MM.1S (cell line): ENCODE data around the gene TENM4.

ENCODE experiments used
- DNase-seq: peaks from one replicate; pipeline ENCODE4 v3.0.0-alpha.2; 2015
- H2AFZ ChIP-seq: fragments of 300-600 bp; sonication (generic); 2 replicates; pipeline ENCODE4 v1.6.0; 2016; ENCODE audit warnings: antibody characterized with exemption, low read length
- H3F3A ChIP-seq: fragments of 300-600 bp; sonication (generic); 2 replicates; pipeline ENCODE4 v1.6.1; 2016; ENCODE audit warnings: mild to moderate bottlenecking, antibody characterized with exemption, low read length, moderate library complexity, mixed read lengths; ENCODE audit not compliant: insufficient read depth
- H3K27ac ChIP-seq: fragments of 300-600 bp; sonication (generic); 2 replicates; pipeline ENCODE4 v1.5.1; 2016; ENCODE audit warnings: mild to moderate bottlenecking, low read length
- H3K27me3 ChIP-seq: fragments of 300-600 bp; sonication (generic); replicated peaks from 2 replicates; pipeline ENCODE4 v1.6.0; 2016; ENCODE audit warnings: low read length; ENCODE audit not compliant: insufficient read depth
- H3K36me3 ChIP-seq: fragments of 300-600 bp; sonication (generic); replicated peaks from 2 replicates; pipeline ENCODE4 v1.6.1; 2016; ENCODE audit warnings: mild to moderate bottlenecking, low read length, mixed read lengths; ENCODE audit not compliant: insufficient read depth
- H3K4me1 ChIP-seq: fragments of 300-600 bp; sonication (generic); 2 replicates; pipeline ENCODE4 v1.6.1; 2016; ENCODE audit warnings: low read length, mixed read lengths
- H3K4me2 ChIP-seq: fragments of 300-600 bp; sonication (generic); 2 replicates; pipeline ENCODE4 v1.6.0; 2016; ENCODE audit warnings: low read depth, low read length
- H3K4me3 ChIP-seq: fragments of 300-600 bp; sonication (generic); 2 replicates; pipeline ENCODE4 v1.5.1; 2016; ENCODE audit warnings: low read length, mixed read lengths
- H3K79me2 ChIP-seq: fragments of 300-600 bp; sonication (generic); 2 replicates; pipeline ENCODE4 v1.6.1; 2016; ENCODE audit warnings: mixed run types, low read length, mixed read lengths
- H3K9ac ChIP-seq: fragments of 300-600 bp; sonication (generic); 2 replicates; pipeline ENCODE4 v1.6.1; 2016; ENCODE audit warnings: low read length, mixed read lengths
- H3K9me2 ChIP-seq: fragments of 300-600 bp; sonication (generic); replicated peaks from 2 replicates; pipeline ENCODE4 v1.6.1; 2016; ENCODE audit warnings: mild to moderate bottlenecking, low read length, mixed read lengths; ENCODE audit not compliant: insufficient read depth
- H3K9me3 ChIP-seq: fragments of 300-600 bp; sonication (generic); replicated peaks from 2 replicates; pipeline ENCODE4 v1.6.1; 2016; ENCODE audit warnings: mild to moderate bottlenecking, low read length, mixed read lengths; ENCODE audit not compliant: insufficient read depth
- H4K20me1 ChIP-seq: fragments of 300-600 bp; sonication (generic); 2 replicates; pipeline ENCODE4 v1.6.1; 2016; ENCODE audit warnings: mild to moderate bottlenecking, low read length, moderate library complexity, mixed read lengths; ENCODE audit not compliant: insufficient read depth
- CTCF ChIP-seq: fragments of 300-600 bp; sonication (generic); IDR thresholded peaks from 2 replicates; pipeline ENCODE4 v1.5.1; 2016; ENCODE audit warnings: antibody characterized with exemption, low read length, mixed read lengths
- EZH2 ChIP-seq: fragments of 300-600 bp; sonication (generic); optimal IDR thresholded peaks from 2 replicates; pipeline ENCODE3; 2017; ENCODE audit warnings: low read depth, mild to moderate bottlenecking, antibody characterized with exemption, low read length, mixed read lengths
- EZH2phosphoT487 ChIP-seq: fragments of 300-600 bp; sonication (generic); IDR thresholded peaks from 2 replicates; pipeline ENCODE4 v1.6.1; 2018; ENCODE audit warnings: antibody characterized with exemption, low read length

Gene TENM4

GRCh38 chr11:79404806-79405205 lies 36.0 kb downstream of the TENM4 start:
- no peaks in the 10 kb centered on the region for H3K9me2 ChIP-seq
- TF ChIP-seq EZH2 (no peak), EZH2phosphoT487 (no peak), CTCF (no peak)
- peaks cover 6% of the 10 kb centered on the region; the same call in 1 of the 2 replicates for H3K4me1 ChIP-seq
- no peaks in the 10 kb centered on the region for H3F3A ChIP-seq
- no peak overlapping the region for H3K27ac ChIP-seq
- H3K36me3 ChIP-seq = no peaks in the 10 kb centered on the region
- H3K27me3 ChIP-seq = no peaks in the 10 kb centered on the region
- no peaks in the 10 kb centered on the region for H3K79me2 ChIP-seq
- H2AFZ ChIP-seq = no peak overlapping the region
- no peaks in the 10 kb centered on the region for H4K20me1 ChIP-seq
- H3K9ac ChIP-seq = no peak overlapping the region
- no peak overlapping the region for H3K4me3 ChIP-seq
- no peak for DNase-seq
- H3K4me2 ChIP-seq = no peak overlapping the region
- no peaks in the 10 kb centered on the region for H3K9me3 ChIP-seq

DNA sequence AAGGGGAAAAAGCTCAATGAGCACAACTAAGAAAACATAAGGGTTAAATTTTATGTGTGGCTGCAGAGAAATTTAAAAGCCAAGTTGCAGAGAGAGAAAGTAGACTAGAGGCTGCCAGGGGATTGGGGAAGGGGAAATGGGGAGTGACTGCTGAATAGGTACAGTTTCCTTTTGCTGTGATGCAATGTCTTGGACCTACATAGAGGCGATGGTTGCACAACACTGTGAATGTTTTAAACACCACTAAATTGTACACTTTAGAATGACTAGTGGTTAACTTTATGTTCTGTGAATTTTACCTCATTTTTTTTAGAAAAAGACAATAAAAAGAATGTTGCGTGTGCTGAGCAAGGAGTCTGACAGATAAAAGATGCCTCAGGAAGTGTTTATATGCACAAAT lies 36.5 kb downstream of the TENM4 start:
- Histone ChIP-seq H3K4me2 (no peak overlapping the region), H3K27ac (no peak overlapping the region), H3K9ac (no peak overlapping the region), H4K20me1 (no peaks in the 10 kb centered on the region), H3K4me3 (no peak overlapping the region), H3K79me2 (no peaks in the 10 kb centered on the region), H2AFZ (no peak overlapping the region), H3K36me3 (no peaks in the 10 kb centered on the region), H3K4me1 (peaks cover 6% of the 10 kb centered on the region; the same call in 1 of the 2 replicates), H3K27me3 (no peaks in the 10 kb centered on the region), H3F3A (no peaks in the 10 kb centered on the region), H3K9me2 (no peaks in the 10 kb centered on the region), H3K9me3 (no peaks in the 10 kb centered on the region)
- DNase-seq = no peak
- no peak for TF ChIP-seq CTCF
- TF ChIP-seq EZH2phosphoT487 = no peak
- no peak for TF ChIP-seq EZH2

DNA sequence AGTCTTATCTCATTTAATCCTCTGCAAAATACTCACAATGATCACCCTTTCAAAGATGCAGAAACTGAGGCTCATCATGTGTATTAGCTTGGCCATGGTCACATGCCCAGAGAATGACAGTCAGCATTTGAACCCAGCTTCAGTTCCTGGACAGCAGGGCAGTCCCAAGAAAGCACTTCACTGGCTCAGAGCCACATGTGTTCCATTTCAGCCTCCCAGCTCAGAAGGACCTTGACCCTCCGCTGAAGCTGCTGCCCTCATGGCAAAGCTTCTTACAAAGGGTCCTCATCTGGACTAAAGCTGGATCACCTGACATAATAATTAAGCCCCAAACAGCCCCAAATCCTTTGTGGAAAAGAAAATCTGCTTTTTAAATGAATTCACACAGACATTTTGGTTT lies 37.0 kb downstream of the TENM4 start:
- Histone ChIP-seq H3K27me3 (no peaks in the 10 kb centered on the region), H3K9ac (no peak overlapping the region), H3K9me2 (no peaks in the 10 kb centered on the region), H3F3A (no peaks in the 10 kb centered on the region), H4K20me1 (no peaks in the 10 kb centered on the region), H3K36me3 (no peaks in the 10 kb centered on the region), H3K27ac (no peak overlapping the region), H3K9me3 (no peaks in the 10 kb centered on the region), H3K4me3 (no peak overlapping the region), H3K4me2 (no peak overlapping the region), H3K79me2 (no peaks in the 10 kb centered on the region), H2AFZ (no peak overlapping the region), H3K4me1 (peaks cover 6% of the 10 kb centered on the region; the same call in 1 of the 2 replicates)
- no peak for TF ChIP-seq EZH2phosphoT487
- TF ChIP-seq EZH2 = no peak
- TF ChIP-seq CTCF = no peak
- DNase-seq = no peak
